Stomach (tissue), 9 donors: ENCODE results near the gene IFI6. TPM values are rescaled to one million over a fixed set of nuclear protein-coding genes. Genes with fewer than 3 reads are reported as not detected.
A peak's percentile ranks its signal among the peaks of the same experiment; 100 is the strongest.
"Not testable (repeated sequence)": the region's sequence is repeated elsewhere in the genome, so short reads cannot be mapped to it uniquely, and the experiment has no call there.

Experiments used
- DNase-seq, 2 donors: peaks; one replicate each; pipeline versions ENCODE4 v3.0.0 to v3.0.0-alpha.2; 2013 to 2019
- H3K27ac ChIP-seq, 5 donors: fragments of 200-600 bp in 4 of 5; sonication (generic) in 4 of 5; one replicate each; pipeline ENCODE4 v1.5.1; 2013 to 2019; ENCODE audit warnings: mild to moderate bottlenecking in 1 of 5, moderate library complexity in 1 of 5
- H3K27me3 ChIP-seq, 3 donors: fragments of 200-600 bp; sonication (generic); one replicate each; pipeline ENCODE4 v1.5.1; 2017 to 2019; ENCODE audit warnings: mixed run types in 1 of 3
- H3K36me3 ChIP-seq, 4 donors: fragments of 200-600 bp; sonication (generic); 1 replicate in 3 of 4; 2 replicates in 1 of 4; pipeline ENCODE4 v1.5.1; 2016 to 2019
- H3K4me1 ChIP-seq, 4 donors: fragments of 200-600 bp; sonication (generic); one replicate each; pipeline ENCODE4 v1.5.1; 2016 to 2019
- H3K4me3 ChIP-seq, 4 donors: fragments of 200-600 bp; sonication (generic) in 3 of 4; one replicate each; pipeline ENCODE4 v1.5.1; 2016 to 2019; ENCODE audit warnings: mild to moderate bottlenecking in 1 of 4
- H3K9me3 ChIP-seq, 4 donors: fragments of 200-600 bp; sonication (generic); one replicate each; pipeline ENCODE4 v1.5.1; 2016 to 2019
- EP300 ChIP-seq: sonication (generic); formaldehyde crosslinking; IDR thresholded peaks from one replicate; pipeline ENCODE4 v1.6.1; 2017; ENCODE audit warnings: antibody characterized with exemption
- POLR2A ChIP-seq, 4 donors: fragments of 450-650 bp; IDR thresholded peaks; one replicate each; pipeline ENCODE4 v1.6.1; 2016; ENCODE audit warnings: antibody characterized with exemption in 4 of 4, control low read depth in 2 of 4, mild to moderate bottlenecking in 1 of 4, moderate library complexity in 1 of 4
- POLR2AphosphoS5 ChIP-seq, 3 donors: sonication (generic); formaldehyde crosslinking; IDR thresholded peaks; one replicate each; pipeline ENCODE4 v1.6.1; 2016; ENCODE audit warnings: antibody characterized with exemption in 3 of 3
- WGBS, 5 donors: extraction: QIAGEN DNeasy Blood & Tissue Kit in 3 of 5; methylation state at CpG; one replicate each; pipeline versions ENCODE4 v1.1.5 to v1.1.7; 2013 to 2018; 5-methylcytosine and 5-hydroxymethylcytosine counted together
- intact Hi-C: fragments of 100-400 bp; cut with DNase I; formaldehyde crosslinking; loops from one replicate; pipeline ENCODE4 v1.15.1; 2023; ENCODE audit warnings: low total_unique reads
- polyA plus RNA-seq, 3 donors: library from polyadenylated mRNA; stranded (reverse); fragments of 200-250 nt; gene quantifications; one replicate each; pipeline ENCODE4 v1.2.3, GENCODE V29; 2013
- total RNA-seq, 5 donors: library from RNA; depleted of rRNA; stranded (reverse); fragments of >200 nt; gene quantifications; one replicate each; pipeline versions ENCODE4 v1.1.0 to v1.2.3, GENCODE V29; 2014 to 2016
- TF ChIP-seq, protein P1 (sequence below), 7 experiments: fragments of 450-650 bp in 4 of 7; fragments of 200-600 bp in 3 of 7; sonication (generic) in 3 of 7; IDR thresholded peaks; one replicate each; pipeline ENCODE4 v1.5.1; 2016 to 2019; ENCODE audit warnings: antibody characterized with exemption in 7 of 7, control low read depth in 2 of 7, mild to moderate bottlenecking in 1 of 7
- donor health status: healthy with polysubstance abuse.
- donor health status: Bipolar disorder and iron deficiency.
- donor health status: healthy.

IFI6 gene
- total and polyA plus RNA-seq, 8 donors: 6.1 to 95.2 (median 40.0) TPM; not detected in 1

- 87 to 89% (median 88%) methylated on average over 4 of the region's 4 CpGs for WGBS, 5 donors
- Histone ChIP-seq H3K27ac (no peak overlapping the region), H3K4me3 (no peak overlapping the region), H3K27me3 (no peaks in the 10 kb centered on the region), H3K36me3 (no peaks in the 10 kb centered on the region), H3K9me3 (peaks cover 0 to 7% (median 0%) of the 10 kb centered on the region in 4 donors), H3K4me1 (no peaks in the 10 kb centered on the region)
- intact Hi-C loops: no loop called here
- no peak for TF ChIP-seq EP300
- TF ChIP-seq, protein P1, sequence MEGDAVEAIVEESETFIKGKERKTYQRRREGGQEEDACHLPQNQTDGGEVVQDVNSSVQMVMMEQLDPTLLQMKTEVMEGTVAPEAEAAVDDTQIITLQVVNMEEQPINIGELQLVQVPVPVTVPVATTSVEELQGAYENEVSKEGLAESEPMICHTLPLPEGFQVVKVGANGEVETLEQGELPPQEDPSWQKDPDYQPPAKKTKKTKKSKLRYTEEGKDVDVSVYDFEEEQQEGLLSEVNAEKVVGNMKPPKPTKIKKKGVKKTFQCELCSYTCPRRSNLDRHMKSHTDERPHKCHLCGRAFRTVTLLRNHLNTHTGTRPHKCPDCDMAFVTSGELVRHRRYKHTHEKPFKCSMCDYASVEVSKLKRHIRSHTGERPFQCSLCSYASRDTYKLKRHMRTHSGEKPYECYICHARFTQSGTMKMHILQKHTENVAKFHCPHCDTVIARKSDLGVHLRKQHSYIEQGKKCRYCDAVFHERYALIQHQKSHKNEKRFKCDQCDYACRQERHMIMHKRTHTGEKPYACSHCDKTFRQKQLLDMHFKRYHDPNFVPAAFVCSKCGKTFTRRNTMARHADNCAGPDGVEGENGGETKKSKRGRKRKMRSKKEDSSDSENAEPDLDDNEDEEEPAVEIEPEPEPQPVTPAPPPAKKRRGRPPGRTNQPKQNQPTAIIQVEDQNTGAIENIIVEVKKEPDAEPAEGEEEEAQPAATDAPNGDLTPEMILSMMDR (IDR thresholded peaks at IDR 0.05): no peak
- TF ChIP-seq POLR2AphosphoS5 (IDR thresholded peaks at IDR 0.05): no peak
- TF ChIP-seq POLR2A (IDR thresholded peaks at IDR 0.05): no peak
- no peak for DNase-seq
These were observed 33.0 kb upstream of the IFI6 start for GRCh38 chr1:27704958-27705357.

DNA sequence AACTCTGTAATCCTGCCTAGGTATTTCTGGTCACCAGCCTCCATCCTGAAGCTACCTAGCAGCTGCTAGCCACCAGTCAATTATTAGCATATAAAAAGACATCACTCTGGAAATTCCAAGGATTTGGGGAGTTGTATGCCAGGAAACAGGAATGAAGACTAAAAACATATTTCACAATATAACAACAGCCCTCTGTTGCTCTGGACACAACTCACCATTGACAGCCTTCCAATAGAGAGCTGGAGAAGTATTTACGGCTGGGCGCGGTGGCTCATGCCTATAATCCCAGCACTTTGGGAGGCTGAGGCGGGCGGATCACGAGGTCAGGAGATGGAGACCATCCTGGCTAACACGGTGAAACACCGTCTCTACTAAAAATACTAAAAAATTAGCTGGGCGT is 24.8 kb upstream of the IFI6 start:
- H3K36me3 ChIP-seq, intact Hi-C loops, H3K4me1 ChIP-seq, DNase-seq, H3K4me3 ChIP-seq, H3K27ac ChIP-seq, H3K27me3 ChIP-seq, H3K9me3 ChIP-seq: not testable (repeated sequence)
- 78 to 82% (median 81%) methylated on average over 9 of the region's 9 CpGs for WGBS, 5 donors

DNA sequence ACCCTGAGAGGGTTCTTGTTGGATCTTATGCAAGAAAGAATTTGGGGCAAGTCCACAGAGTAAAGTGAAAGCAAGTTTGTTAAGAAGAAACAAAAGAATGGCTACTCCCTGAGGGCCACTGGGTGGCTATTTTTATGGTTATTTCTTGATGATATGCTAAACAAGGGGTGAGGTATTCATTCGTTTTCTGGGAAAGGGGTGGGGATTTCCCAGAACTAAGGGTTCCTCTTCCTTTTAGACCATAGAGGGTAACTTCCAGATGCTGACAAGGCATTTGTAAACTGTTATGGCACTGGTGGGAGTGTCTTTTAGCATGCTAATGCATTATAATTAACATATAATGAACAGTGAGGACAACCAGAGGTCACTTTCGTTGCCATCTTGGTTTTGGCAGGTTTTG is 18.2 kb upstream of the IFI6 start:
- no peaks in the 10 kb centered on the region for H3K9me3 ChIP-seq
- no peaks in the 10 kb centered on the region for H3K36me3 ChIP-seq
- H3K4me1 ChIP-seq: peaks cover 0 to 11% (median 8%) of the 10 kb centered on the region in 4 donors
- no peaks in the 10 kb centered on the region for H3K27me3 ChIP-seq
- TF ChIP-seq EP300 (no peak), POLR2A (IDR thresholded peaks at IDR 0.05) (no peak), POLR2AphosphoS5 (IDR thresholded peaks at IDR 0.05) (no peak)
- TF ChIP-seq, protein P1 (IDR thresholded peaks at IDR 0.05): no peak
- intact Hi-C loops: no loop called here
- no peak overlapping the region for H3K4me3 ChIP-seq
- WGBS, 5 donors: 58 to 77% (median 72%) methylated on average over 2 of the region's 2 CpGs
- DNase-seq: no peak
- H3K27ac ChIP-seq: peak overlapping the region in 1 of 5 donors; percentile 45

DNA sequence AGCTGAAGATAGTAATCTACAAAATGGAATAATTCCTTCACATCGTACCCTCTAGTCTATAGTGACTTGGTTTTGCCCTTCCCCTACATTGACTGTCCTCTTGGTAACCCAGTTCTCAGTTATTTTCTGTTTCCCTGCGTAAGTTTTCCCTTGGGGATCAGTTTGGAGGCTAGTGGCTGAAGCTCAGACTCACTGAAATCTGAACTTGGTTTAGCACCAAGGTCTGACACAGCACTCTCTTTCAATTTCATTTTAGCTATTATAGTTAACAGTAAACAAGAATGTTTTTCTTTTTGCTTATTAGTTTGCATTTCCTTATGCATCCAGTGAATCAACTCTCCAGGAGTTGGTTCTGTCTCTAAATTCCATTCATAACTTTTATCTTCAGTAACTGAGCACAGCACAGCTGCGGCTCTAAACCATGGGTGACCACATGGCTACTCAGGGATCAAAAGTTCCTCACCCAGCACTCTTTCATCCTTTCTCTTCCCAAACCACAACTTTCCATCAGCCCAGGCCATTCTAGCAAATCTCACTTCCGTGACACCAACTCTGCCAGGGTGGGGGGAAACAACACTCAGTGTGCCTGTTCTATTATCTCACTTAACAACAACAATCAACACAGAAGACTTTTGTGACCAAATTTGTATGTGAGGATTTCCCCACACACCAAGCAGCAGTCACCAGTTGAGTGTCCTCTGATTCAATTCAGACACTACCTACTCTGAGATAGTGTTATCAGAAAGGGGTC is 17.6 kb upstream of the IFI6 start:
- WGBS, 5 donors: 54 to 77% (median 76%) methylated on average over 4 of the region's 4 CpGs
- Histone ChIP-seq H3K4me1 (peaks cover 0 to 11% (median 8%) of the 10 kb centered on the region in 4 donors), H3K4me3 (no peak overlapping the region), H3K9me3 (no peaks in the 10 kb centered on the region), H3K27me3 (no peaks in the 10 kb centered on the region), H3K27ac (peak overlapping the region in 1 of 5 donors; percentile 45), H3K36me3 (no peaks in the 10 kb centered on the region)
- intact Hi-C loops: no loop called here
- TF ChIP-seq, protein P1 (IDR thresholded peaks at IDR 0.05): no peak
- TF ChIP-seq POLR2AphosphoS5 (IDR thresholded peaks at IDR 0.05): no peak
- no peak for TF ChIP-seq EP300
- no peak for TF ChIP-seq POLR2A (IDR thresholded peaks at IDR 0.05)
- DNase-seq: peak in 1 of 2 donors; percentile 40

- Histone ChIP-seq H3K9me3 (no peaks in the 10 kb centered on the region), H3K4me1 (peaks cover 0 to 11% (median 8%) of the 10 kb centered on the region in 4 donors), H3K27me3 (no peaks in the 10 kb centered on the region), H3K4me3 (no peak overlapping the region), H3K27ac (no peak overlapping the region), H3K36me3 (no peaks in the 10 kb centered on the region)
- intact Hi-C loops: no loop called here
- TF ChIP-seq POLR2AphosphoS5 (IDR thresholded peaks at IDR 0.05): no peak
- TF ChIP-seq, protein P1 (IDR thresholded peaks at IDR 0.05): no peak
- no peak for TF ChIP-seq POLR2A (IDR thresholded peaks at IDR 0.05)
- TF ChIP-seq EP300: no peak
- WGBS, 5 donors: 94 to 98% (median 96%) methylated on average over 5 of the region's 5 CpGs
- no peak for DNase-seq
These were observed 15.9 kb upstream of the IFI6 start for GRCh38 chr1:27687906-27688305.
